ENCODE data around the gene RORC.
"Not testable (repeated sequence)": the region's sequence is repeated elsewhere in the genome, so short reads cannot be mapped to it uniquely, and the experiment has no call there.

RORC gene

DNA sequence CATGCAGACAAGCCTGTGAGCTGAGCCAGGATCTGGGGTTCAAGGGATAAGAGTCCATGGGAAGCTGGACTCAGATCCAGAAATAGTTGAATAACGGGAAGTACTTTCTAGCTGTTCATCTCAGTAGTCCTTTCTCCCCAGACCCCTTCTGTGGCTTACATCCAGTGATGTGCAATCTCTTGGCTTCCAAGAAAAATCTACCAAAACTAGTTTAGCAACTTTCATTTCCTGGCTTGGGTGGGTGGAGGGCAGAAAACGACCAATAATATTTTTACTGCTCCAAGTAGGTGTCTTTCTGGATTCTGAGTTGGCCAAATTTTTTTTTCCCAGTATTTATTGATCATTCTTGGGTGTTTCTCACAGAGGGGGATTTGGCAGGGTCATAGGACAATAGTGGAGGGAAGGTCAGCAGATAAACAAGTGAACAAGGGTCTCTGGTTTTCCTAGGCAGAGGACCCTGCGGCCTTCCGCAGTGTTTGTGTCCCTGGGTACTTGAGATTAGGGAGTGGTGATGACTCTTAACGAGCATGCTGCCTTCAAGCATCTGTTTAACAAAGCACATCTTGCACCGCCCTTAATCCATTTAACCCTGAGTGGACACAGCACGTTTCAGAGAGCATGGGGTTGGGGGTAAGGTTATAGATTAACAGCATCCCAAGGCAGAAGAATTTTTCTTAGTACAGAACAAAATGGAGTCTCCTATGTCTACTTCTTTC lies 63.1 kb downstream of the RORC start:
- not testable (repeated sequence) for DNase-seq

DNA sequence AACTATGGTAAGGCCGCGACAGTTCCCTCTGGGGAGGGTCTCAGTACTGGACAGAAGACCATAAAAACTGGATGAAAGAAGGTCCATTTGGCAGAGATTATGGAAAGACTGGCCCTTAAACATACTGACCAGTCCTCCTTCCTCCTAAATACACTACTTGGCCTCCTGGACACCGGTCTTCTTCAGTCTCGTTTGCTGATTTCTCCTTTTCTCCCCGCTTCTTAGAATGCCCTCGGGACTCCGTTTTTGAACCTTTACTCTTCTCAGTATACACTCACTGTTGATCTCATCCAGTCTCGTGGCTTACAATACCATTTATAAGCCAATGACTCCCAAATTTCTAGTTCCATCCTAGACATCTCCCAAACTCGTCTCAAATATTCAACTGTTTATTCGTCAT lies 67.6 kb downstream of the RORC start:
- no peak for DNase-seq

DNA sequence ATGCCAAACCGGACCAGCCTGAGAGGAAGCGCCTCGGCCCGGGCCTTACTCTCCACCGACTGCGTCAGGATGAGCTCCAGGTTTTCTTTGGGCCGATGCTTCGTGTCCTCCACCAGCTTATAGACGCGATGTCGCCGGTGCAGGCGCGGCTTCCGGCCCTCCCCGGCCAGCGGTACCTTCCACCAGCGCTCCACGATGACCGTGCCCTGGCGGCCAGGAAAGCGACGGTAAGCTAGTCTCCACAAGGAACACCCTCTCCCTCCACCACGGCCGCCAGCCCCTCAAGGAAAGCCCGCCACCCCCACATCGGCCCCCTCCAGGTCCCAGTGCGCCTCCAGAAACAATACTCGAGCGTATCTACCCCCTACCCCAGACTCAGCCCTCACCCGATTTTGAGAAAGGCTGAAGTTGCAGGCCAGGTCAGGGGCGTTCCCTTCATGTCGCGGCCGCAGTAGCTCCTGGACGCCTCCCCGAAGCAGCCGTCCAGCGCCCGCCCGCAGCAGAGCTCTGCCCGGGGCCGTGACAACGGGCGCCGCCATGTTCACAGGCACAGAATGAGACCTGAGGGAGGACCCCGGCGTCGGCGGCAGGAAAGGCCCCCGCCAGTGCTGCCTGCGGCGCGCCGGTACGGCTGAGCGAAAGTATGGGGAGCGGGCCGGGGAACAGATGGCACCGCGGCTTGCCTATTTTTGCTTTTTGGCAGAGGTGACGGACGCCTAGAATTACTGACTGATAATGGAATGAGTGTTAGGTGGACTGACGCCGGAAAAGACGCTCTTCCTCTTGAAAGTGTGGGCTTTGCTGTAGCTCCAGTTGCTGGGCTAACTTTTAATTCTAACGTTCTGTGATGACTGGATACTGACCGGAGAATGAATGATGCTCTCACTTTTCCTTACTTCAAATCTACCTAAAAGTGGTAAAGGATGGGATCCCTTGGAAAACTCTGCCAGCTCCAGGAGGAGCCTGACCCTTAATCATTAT lies 68.4 kb downstream of the RORC start, which contains the start of gene MRPL9:
Gene MRPL9, minus strand, starts transcription at position 556 of the 981 bp plus-strand sequence. Its CDS starts 17 bp downstream, at position 539.
- peak; percentile 81 for DNase-seq

DNA sequence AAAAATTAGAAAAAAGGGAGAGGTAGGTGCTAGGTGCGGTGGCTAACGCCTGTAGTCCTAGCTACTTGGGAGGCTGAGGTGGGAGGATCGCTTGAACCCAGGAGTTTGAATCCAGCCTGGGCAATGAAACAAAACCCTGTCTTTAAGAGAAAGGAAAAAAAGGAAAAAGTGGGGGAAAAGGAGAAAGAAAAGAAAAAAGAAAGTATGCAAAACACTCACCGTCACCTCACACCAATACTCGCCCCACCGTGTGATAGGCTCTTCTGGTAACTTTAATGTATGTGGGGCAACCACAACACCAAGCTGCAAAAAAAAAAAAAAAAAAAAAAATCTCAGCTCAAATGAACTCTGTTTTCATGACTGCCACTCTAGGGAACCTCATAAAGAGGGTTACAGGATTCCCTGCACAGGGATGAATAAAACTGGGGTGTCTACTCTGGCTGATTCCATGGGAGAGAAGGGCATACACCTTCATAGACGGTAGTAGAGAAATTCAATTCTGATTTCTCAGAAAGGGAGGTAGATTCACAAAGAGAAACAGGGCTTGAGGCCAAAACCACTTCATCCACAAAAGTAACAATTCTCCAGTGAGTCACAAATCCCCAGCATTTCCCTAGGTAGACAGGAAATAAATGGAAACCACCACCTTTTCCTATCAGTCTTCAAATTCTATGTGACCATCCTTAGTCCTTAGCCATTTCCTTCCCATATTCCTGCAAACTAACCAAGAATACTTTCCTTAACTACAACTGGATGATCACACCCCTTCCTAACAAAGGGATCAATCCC lies 70.8 kb downstream of the RORC start:
- DNase-seq = no peak

DNA sequence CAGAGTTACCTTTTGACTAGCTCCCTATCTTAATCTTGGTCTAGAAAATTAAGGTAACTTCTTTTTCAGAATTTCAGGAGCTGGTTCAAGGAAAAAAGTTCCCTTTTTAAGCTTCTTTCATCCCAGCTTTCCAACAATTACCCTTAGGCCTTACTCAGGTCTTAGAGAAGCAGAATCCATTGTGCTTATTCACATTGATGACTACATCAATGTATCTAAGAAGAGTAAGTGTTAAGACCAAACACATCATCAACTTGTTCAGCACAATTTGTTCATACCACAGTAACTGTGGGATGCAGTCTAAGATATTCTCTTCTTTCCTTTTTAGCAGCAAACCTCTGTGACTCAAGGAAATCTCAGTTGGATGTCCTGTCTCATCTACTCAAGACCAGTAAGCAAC lies 72.4 kb downstream of the RORC start:
- no peak for DNase-seq

DNA sequence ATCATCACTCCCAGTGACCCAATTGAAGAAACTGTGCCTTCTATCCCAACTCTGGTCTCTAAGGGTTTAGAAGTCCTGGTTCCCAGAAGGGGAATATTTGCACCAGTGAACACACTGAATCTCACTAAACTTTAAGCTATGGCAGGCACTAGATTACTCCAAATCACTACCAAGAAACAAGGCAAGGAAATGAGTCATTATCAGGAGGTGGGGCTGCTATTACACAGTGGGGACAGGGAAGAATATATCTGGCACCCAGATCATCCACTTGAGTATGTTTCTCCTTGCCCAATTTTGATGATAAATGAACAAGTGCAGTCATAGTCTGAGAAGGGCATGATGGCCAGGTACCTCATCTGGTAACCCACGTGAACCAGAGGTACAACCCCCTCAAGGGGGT lies 75.3 kb downstream of the RORC start:
- peak; percentile 55 for DNase-seq
